BJ (cell line): ENCODE results near the gene SRCIN1. TPM values are rescaled to one million over a fixed set of nuclear protein-coding genes. Genes with fewer than 3 reads are reported as not detected.

ENCODE experiments used
- CTCF ChIA-PET: fragments of 350-600 bp; formaldehyde crosslinking; extraction: SDS; loops from one replicate; lab custom pipeline; 2021; ENCODE audit warnings: antibody characterized with exemption, inconsistent platforms; lab: Yijun Ruan, JAX
- POLR2A ChIA-PET: fragments of 300-600 bp; sonication (Branson Sonifier 250); formaldehyde crosslinking; extraction: SDS; loops from one replicate; lab custom pipeline; 2021; ENCODE audit warnings: antibody characterized with exemption; lab: Charles Lee
- DNase-seq: peaks from one replicate; pipeline ENCODE4 v3.0.0-alpha.2; 2011; ENCODE audit warnings: low read depth
- H3K27me3 ChIP-seq: 2 replicates; pipeline ENCODE4 v1.6.0; 2011; ENCODE audit warnings: low read length; ENCODE audit not compliant: control insufficient read depth, insufficient read depth
- H3K36me3 ChIP-seq: 2 replicates; pipeline ENCODE4 v1.5.1; 2011; ENCODE audit warnings: low read length; ENCODE audit not compliant: control insufficient read depth, insufficient read depth
- H3K4me3 ChIP-seq: 2 replicates; pipeline ENCODE4 v1.5.1; 2011; ENCODE audit warnings: low read depth, mild to moderate bottlenecking, control low read depth, low read length
- CTCF ChIP-seq: IDR thresholded peaks from 2 replicates; pipeline ENCODE4 v1.5.1; 2011; ENCODE audit warnings: low read depth, mild to moderate bottlenecking, control low read depth, inconsistent platforms, low read length, moderate library complexity; ENCODE audit not compliant: insufficient read depth
- polyA plus RNA-seq: library from polyadenylated mRNA; depleted of rRNA; stranded (reverse); fragments of >200 nt; gene quantifications from 2 replicates; pipeline ENCODE4 v1.2.3, GENCODE V29; 2011

The SRCIN1 gene
- polyA plus RNA-seq, 1 experiment: not detected

- TF ChIP-seq CTCF: no peak
- no peak for DNase-seq
- Histone ChIP-seq H3K27me3 (peaks cover 21% of the 10 kb centered on the region), H3K4me3 (no peak overlapping the region), H3K36me3 (no peaks in the 10 kb centered on the region)
- CTCF ChIA-PET: interaction anchor here (1.0 to 1.5 kb wide), 2 partner anchors 16 to 100 kb away, joined by 3 to 4 read pairs; no protein-coding TSS in a partner anchor
- POLR2A ChIA-PET: no interaction called here
Measured at GRCh38 chr17:38562903-38563302, 42.8 kb downstream of the SRCIN1 start.

GRCh38 chr17:38562215-38562569 lies 43.6 kb downstream of the SRCIN1 start:
- H3K4me3 ChIP-seq: no peak overlapping the region
- ChIA-PET POLR2A (no interaction called here), CTCF (interaction anchor here (1.0 kb wide), 1 partner anchor 101 kb away, joined by 3 read pairs; no protein-coding TSS in a partner anchor)
- no peak for DNase-seq
- no peaks in the 10 kb centered on the region for H3K36me3 ChIP-seq
- peaks cover 18% of the 10 kb centered on the region for H3K27me3 ChIP-seq
- no peak for TF ChIP-seq CTCF

GRCh38 chr17:38561416-38562214 lies 44.1 kb downstream of the SRCIN1 start:
- CTCF ChIA-PET: interaction anchor here (0.8 to 9.7 kb wide), 3 partner anchors 24 to 106 kb away, joined by 3 to 110 read pairs (median 3); no protein-coding TSS in a partner anchor
- DNase-seq: no peak
- Histone ChIP-seq H3K27me3 (peaks cover 17% of the 10 kb centered on the region), H3K36me3 (no peaks in the 10 kb centered on the region), H3K4me3 (no peak overlapping the region)
- no peak for TF ChIP-seq CTCF
- POLR2A ChIA-PET: no interaction called here

- ChIA-PET CTCF (interaction anchor here (0.8 to 9.7 kb wide), 4 partner anchors 25 to 108 kb away, joined by 3 to 110 read pairs (median 27); no protein-coding TSS in a partner anchor), POLR2A (no interaction called here)
- Histone ChIP-seq H3K4me3 (no peak overlapping the region), H3K27me3 (peaks cover 11% of the 10 kb centered on the region), H3K36me3 (no peaks in the 10 kb centered on the region)
- no peak for TF ChIP-seq CTCF
- DNase-seq: no peak
Measured at GRCh38 chr17:38560503-38561318, 45.0 kb downstream of the SRCIN1 start.

- ChIA-PET POLR2A (no interaction called here), CTCF (interaction anchor here (0.8 to 9.7 kb wide), 6 partner anchors 13 to 140 kb away, joined by 3 to 110 read pairs (median 37); no protein-coding TSS in a partner anchor)
- Histone ChIP-seq H3K27me3 (peaks cover 9% of the 10 kb centered on the region), H3K36me3 (no peaks in the 10 kb centered on the region), H3K4me3 (no peak overlapping the region)
- TF ChIP-seq CTCF: no peak
- no peak for DNase-seq
Measured at GRCh38 chr17:38559880-38560230, 45.9 kb downstream of the SRCIN1 start.
